ELF-1 (cell line): ENCODE results near the gene MRC2.

ENCODE experiments used
- DNase-seq: peaks from one replicate; pipeline ENCODE4 v3.0.0-alpha.2; 2016; ENCODE audit warnings: low read depth, low spot score

The MRC2 gene

DNA sequence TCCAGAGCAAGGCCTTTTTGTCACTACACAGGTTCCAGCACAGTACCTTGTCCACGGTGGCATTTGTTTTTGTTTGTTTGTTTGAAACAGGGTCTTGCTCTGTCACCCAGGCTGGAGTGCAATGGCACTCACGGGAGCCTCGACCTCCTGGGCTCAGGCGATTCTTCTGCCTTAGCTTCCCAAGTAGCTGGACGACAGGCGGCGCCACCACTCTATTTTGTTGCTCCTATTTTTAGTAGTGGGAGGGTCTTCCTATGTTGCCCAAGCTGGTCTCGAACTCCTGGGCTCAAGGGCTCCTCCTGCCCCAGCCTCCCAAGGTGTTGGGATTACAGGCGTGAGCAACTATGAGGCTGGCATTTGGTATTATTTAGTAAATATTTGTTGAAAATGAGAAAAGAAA, 10.3 kb downstream of the MRC2 start:
- peak; percentile 74 for DNase-seq

DNA sequence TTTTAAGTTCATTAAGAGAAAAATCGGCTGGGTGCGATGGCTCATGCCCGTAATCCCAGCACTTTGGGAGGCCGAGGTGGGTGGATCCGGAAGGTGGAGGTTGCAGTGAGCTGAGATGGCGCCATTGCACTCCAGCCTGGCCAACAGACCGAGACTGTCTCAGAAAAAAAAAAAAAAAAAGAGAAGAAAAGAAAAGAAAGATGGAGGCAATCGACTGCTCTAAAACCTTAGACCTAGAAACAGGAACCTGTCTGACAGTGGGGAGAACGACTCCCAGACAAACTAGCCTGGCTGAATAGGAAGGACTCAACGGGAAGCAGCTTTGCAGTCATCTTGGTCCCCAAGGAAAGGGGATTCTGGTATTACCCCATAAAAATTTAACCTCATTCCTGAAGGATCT, 13.7 kb downstream of the MRC2 start:
- DNase-seq = no peak

DNA sequence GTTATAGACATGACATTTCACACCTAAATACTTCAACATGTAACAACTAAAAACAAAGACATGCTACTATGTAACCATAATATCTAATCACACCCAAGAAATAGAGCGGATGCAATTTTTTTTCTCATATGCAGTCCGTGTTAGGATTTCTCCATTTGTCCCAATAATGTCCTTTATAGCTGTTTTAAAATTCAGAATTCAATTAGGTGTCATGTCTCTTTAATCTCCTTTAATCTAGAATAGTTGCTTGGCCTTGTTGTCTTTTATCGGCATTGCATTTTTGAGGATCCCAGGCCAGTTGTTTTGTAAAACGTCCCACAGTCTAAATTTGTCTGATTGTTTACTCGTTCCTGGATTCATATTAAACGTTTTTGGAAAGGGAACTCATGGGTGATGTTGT, 14.5 kb downstream of the MRC2 start:
- no peak for DNase-seq

DNA sequence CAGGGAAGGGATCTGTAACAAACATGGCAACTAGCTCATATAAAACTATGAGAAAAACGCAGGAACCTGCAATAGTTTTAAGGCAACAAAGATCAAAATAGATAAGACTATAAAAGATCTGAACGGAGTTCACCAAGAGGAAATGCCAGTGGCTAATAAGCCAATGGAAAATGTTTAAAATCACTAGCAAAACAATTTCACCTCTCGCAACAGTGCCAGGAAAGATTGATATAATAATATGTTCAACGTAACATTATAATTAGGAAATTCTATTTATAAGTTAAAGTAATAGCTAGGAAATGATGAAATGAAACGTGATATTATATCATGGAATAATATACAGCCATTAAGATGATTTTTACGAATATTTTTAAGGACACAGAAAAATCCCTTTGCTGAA, 16.0 kb downstream of the MRC2 start:
- DNase-seq = no peak

DNA sequence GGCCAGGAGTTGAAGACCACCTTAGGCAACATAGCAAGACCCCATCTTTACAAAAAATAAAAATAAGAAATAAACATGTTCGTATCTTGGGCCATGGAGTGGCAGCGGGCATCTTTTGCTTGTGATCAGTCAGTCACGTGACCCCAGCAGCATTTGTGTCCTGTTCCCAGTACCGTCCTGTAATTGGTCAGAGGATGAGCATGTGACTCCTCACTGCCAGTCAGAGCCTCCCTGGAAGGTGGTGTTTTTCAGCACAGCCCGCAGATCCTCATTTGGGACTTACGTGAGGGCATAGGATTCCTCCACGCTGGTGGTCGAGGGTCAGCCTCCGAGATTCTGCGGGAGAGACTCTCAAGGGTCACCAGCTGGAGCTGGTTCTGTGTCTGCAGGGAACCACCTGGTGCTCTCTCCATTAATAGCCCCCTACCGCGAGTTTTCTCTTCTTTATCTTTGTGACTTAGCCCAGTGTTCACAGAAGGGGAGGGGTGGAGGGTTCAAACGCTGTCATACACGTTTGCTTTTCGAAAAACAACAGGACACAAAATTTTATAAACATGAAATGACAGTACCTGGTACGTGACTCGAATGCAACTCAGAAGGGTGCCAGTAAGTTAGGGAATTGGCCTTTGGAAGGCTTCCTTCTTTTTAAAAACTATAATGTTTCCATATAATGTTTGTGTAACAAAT, 17.2 kb downstream of the MRC2 start:
- DNase-seq = peak; percentile 81

DNA sequence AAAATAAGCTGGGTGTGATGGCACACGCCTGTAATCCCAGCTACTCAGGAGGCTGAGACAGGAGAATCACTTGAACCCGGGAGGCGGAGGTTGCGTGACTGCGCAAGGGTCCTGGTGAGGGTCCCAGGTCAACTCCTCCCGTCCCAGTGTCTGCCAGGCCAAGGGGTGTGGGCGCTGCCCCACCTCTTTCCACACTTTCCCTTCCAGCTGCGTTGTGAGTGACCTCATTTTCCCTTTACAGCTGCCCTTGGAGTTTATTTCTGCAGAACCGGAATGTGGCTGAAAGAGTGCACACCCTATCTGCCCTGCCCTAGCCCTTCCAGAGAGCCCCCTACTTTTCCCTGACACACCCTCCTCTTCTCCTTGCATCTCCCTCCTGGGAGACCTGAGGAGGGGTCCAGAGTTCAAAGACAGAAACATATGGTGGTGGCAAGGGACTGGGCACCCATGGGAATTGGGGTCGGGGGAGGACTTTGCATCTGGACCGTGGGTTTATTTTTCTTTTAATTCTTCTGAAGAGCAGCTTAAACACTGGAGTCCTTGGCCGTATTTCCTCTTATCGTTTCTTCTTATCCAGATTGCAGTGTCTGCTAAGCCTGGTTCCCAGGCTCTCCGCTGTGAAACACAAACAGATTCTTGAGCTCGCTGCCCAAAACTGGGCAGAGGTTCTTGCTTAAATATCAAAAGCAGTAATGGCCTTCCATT, 20.9 kb downstream of the MRC2 start:
- DNase-seq = no peak

DNA sequence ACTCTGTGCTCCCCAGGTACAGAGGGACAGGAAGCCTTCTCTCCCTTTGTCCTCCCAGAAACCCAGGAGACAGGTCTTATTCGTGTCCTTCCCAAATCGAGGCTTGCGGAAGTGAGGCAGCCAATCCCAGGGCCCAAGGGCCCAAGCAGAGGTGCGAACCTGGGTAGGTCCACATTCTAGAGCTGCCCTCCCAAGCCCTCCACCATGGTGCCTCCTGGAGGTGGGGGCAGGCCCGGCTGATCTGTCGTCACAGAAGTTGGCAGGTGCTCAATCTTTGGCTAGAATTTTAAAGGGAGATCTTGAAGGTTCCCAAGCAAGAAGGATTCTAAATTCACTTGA, 21.5 kb downstream of the MRC2 start:
- no peak for DNase-seq

DNA sequence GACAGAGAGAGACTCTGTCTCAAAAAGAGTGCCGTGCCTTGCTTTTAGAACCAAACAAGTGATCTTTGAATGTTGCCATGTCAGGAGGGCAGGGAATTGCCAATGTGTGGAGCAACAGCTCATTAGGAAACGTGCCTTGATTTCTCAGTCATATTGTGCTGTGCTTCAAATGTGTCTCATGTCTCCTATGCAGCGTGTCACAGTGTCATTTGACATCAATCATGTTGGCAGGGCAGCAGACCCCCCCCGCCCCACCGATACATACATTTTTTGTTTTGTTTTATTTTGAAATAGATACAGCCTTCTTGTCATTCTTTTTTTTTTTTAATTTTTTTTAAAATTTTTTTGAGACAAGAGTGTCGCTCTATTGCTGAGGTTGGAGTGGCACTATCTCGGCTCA, 22.1 kb downstream of the MRC2 start:
- no peak for DNase-seq

DNA sequence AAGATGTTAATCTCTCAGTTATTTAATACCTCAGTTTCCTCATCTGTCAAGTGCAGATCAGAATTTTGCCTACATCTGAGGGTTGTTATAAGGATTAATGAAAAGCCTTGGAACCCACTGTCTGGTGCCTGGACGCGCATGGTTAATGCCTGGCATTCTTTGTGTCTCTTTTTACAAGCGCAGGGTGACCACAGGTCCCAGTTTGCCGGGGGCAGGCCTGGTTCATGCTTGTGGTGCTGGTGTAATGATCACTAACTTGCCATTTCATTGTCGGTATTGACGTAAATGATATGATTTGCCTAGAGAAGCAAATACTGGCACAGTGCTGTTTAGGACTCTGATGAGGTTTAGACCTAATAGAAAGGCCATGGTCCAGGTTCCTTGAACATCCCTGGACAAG, 23.1 kb downstream of the MRC2 start:
- DNase-seq = no peak

DNA sequence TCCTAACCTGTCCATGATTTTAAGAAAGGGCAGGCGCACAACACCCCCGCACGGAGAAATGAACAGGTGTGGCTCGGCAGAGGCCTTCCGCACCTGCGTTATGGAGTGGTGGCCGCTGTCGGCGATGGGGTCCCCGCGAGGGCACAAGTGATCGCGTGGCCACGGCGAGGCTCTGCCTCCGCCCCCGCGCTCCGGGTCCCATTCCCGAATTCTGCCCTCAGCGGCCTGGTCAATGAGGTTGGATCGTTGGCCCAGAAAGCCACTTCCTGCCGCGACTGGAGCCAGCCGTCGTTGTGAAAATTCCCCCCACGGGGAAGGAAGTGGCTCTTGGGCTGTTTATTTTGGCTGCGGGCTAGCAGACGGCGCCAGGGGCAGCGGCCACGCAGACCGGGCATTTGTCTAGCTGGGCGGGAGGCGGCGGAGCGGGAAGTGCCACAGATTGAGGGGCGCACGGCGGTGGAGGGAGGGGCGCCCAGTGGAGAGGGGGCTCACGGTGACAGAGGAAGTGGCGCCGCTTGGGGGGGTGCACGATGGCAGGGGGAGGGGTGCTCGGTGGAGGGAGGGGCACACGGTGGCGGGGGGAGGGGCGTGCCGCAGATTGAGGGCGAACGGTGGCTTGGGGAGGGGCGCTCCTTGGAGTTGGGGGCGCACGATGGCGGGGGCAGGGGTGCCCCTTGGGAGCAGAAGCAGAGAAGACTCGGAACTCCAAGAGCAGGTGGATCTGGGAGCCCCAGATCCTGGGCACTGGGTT, 25.0 kb downstream of the MRC2 start:
- DNase-seq = peak; percentile 67

DNA sequence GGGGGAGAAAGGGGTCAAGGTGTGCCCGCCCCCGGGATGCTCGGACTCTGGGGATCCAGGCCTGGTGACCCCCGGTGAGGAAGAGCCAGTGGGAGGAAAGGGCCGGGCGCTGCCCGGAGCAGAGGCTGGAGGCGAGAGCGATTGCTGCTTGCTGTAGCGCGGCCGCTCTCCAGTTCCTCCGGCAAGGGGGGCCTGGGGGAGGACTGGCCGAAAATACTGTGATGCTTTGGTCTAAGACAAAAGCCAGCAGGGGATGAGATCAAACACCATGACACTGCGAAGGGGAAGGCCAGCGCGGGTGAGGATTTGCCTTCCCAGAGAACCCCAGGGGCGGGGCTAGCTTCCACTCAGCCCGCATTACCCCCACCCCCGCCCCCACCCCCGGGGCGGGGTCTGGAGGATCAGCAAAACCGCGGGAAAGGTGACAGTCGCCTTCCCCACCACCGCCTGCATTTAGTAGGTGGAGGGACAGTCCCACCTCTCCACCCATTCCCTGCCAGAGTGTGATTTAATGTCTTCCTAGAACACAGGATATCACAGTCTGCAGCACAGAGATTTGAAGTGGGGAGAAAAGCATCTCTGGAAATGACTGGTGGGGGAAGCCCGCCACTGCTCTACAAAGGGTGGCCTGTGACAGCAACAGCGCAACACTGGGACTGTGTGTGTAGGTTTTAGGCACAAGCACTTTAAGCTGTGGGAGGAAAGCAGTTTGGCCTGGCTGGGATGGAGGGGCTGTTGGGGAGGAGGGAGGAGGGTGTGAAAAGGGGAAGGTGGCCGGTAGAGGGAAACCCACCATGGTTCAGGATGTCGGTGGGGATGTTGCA, 25.7 kb downstream of the MRC2 start:
- peak; percentile 96 for DNase-seq

DNA sequence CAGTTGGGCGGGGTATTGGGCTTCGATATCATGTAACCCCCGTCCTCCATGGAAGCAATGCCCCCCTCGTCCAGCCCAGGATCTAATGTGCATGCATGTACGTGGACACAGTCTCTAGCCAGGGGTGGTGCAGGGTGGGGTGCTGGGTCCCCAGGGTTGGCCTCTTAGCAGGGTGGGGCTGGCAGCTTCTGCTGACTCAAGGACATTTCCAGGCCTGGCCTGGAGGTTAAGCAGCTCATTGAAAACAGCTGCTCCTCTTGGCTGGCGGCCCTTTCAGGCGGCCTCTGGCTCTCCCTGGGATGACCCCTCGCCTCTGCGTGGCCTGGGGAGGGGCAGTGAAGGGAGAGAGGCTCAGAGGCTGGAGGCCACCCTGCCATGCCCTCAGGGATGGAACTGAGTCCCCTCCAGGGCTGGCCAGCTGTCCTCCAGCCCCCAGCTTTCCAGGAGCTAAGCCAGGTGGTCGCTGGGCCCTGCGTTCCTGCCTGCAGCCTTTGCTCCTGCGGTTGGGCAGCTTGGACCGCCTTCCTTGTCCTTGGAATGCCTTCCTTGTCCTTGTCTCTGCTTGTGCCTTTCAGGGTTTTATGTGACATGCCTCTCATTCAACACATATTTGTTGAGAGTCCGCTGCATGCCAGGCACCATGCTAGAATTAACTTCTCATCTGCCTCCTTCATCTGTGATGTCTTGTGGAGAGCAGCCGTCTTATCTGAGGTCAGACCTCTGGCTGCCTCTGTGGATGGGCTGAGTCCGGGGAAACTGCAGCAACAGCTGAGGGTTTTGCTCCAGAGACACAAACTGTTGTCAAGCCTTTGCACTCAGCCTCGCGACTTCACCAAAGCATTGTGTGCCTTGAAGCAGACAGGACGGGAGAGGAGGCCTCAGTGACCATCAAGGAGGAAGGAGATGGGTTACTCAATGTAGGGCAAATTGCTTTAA, 26.6 kb downstream of the MRC2 start:
- DNase-seq = peak; percentile 79

DNA sequence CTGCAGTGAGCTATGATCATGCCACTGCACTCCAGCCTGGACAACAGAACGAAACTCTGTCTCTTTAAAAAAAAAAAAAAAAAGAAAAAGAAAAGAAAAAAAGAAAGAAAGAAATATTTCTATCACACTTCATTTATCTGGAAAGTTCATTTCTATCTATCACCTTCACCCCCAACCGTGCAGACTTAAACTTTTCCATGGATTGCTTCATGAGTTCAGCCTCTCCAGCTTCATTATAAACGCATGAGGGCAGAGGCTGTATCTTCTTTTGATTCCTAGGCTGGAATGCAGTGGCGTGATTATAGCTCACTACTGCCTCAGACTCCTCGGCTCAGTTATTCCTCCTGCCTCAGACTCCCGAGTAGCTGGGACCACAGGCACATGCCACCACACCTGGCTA, 28.2 kb downstream of the MRC2 start:
- no peak for DNase-seq

DNA sequence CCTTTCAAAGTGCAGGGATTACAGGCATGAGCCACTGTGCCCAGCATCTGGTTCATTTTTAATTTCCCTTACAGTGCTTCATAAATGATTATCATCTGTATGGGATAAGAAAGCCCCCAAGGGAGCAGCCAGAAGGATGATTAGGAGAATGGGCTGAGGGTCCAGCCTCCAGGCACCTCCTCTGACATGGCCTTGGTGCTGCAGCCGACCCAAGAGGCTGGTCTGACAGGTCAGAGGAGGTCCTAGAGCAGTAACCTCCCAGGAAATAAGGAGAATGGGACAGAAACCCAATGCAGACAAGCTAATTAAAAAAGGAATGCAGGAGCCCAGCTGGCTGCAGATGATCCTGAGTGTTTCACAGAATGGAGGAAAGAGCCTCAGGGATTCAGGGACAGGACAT, 29.0 kb downstream of the MRC2 start:
- peak; percentile 45 for DNase-seq

DNA sequence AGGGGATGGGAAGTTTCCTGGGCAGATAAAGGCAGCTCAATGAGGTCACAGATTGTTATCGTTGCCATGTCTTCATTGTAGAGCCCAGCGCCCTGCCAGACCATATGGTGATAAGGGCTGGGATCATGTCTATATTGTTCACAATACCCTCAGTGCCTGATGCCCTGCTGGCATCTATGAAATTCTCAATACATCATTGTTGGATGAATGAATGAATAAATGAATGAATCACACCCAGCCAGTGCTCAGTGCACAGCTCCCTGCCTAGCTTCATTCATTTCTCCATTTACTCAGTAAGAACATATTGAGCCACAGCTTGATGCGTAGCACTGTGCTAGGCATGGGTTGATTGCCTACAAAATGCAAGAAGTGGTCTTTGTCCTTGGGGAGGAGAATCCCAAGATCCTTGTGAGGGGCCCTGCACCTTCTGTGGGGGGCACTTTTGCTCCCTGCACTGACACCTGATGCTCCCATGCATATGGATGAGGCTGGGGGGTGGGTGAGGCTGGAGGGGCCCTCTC, 29.7 kb downstream of the MRC2 start:
- no peak for DNase-seq

DNA sequence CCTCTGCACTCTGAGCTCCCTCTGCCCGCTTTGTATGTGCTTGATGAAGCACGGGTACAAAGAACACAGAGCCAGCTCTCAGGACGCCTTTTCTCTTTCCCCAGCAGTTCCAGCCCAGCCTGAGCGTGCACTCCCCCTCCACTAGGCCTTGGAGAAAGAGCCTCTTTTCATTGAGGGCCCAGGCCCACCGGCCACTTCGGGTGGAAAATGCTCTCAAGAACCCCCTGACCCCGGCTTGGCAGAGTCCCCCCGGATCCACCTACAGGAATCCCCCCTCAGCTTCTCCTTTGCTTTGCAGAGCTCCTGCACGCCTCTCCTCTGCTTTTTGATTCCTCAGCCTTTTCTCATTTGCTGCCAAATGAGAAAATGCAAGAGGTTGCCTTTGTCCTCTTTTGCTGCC, 30.2 kb downstream of the MRC2 start:
- no peak for DNase-seq

DNA sequence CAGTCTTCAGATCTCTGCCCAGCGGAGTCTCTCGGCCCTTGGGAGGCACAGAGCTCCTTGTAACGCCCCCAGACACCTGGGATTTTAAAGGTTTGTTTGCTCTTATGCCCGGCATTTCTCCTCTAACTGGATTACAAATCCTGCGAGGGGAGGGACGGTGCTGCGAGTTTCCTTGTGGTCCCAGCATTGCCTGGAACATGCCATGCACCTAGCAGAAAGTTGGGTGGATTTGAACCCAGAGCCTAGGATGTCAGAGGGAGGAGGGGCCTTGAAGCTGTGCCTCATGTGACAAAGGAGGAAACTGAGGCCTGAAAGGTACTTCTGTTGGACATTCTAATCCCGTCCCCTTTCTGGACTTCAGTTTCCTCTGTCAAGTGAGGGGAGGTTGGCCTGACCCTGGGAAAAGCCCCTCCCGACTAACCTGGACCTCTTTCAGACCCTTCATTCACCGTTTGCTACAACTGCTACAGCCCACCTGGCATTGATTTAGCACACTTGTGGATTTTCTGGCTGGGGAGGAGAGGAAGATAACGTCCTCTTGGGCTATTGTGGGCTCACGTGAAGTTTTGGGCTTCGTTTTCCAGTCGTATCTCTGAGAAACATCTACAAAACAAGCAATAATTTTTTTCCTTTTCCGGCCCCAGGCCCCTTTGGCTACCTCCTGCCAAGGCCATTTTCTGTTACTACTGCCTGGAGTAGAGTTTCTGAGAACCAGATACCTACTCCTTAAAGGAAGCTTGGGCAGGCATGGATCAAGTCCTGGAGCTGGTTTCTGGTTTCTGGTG, 30.9 kb downstream of the MRC2 start:
- no peak for DNase-seq

DNA sequence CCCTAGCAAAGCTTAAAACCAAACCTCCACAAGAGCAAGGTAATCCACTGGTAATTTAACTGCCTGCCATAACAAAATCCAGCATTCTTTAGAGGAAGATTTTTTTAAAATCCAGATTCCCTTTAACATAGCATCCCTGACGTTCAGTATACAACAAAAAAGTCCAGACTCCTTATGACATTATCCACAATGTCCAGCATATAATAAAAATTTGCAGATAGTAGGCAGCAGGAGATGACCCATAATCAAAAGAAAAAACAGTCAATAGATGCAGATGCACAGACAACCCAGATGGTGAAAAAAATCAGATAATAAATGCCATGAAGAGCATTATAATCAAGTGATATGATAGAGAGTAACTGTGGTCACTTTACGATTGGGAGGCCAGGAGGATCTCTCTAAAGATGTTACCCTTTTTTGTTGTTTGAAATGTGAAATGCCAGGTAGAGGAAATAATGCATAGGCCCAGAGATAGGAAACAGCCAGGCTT, 33.2 kb downstream of the MRC2 start:
- DNase-seq = no peak

DNA sequence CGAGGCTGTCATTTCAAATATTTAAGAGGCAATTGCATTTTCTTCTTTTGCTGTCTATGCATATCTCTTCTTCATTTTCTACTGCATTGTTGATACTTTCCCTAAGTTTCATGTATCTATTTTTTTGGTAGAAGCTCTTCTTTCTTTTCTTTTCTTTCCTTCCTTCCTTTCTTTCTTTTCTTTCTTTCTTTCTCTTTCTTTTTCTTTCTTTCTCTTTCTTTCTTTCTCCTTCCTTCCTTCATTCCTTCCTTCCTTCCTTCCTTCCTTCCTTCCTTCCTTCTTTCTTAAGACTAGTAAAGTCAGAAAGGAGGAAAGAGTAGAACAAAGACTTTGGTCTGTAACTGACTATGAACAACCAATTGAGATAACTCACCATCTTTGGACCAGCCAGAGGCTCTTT, 33.9 kb downstream of the MRC2 start:
- no peak for DNase-seq

DNA sequence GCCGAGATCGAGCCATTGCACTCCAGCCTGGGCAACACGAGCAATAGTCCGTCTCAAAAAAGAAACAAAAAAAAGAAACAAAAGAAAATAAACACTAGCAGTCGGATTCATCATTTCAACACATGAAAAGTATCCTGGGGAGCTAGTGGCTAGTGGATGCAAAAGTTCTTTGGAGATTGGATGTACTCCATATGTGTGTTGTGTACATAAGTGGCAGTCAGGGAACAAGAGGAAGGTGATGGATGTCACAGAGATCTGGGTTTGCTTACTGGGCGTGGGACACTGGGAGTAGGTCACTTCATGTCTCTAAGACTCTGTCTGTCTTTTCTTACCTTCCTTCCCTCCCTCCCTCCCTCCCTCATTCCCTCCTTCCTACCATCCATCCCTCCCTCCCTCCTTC, 35.4 kb downstream of the MRC2 start:
- DNase-seq = no peak
